Muscle of leg (tissue), 16 donors: ENCODE results near the gene ACMSD. TPM values are rescaled to one million over a fixed set of nuclear protein-coding genes. Genes with fewer than 3 reads are reported as not detected.
"Not testable (repeated sequence)": the region's sequence is repeated elsewhere in the genome, so short reads cannot be mapped to it uniquely, and the experiment has no call there.

Source experiments
- DNase-seq: peaks from one replicate; pipeline ENCODE4 v3.0.0; 2013
- H3K27ac ChIP-seq: one replicate; pipeline ENCODE4 v1.5.1; 2013; ENCODE audit warnings: mild to moderate bottlenecking, low read length, control low read depth
- H3K27me3 ChIP-seq: one replicate; pipeline ENCODE4 v1.6.1; 2013; ENCODE audit warnings: low read length; ENCODE audit not compliant: control insufficient read depth, insufficient read depth
- H3K36me3 ChIP-seq: one replicate; pipeline ENCODE4 v1.6.1; 2013; ENCODE audit warnings: low read length; ENCODE audit not compliant: control insufficient read depth, insufficient read depth
- H3K4me1 ChIP-seq: one replicate; pipeline ENCODE4 v1.6.1; 2013; ENCODE audit warnings: low read length; ENCODE audit not compliant: control insufficient read depth, insufficient read depth
- H3K4me3 ChIP-seq: one replicate; pipeline ENCODE4 v1.5.1; 2013; ENCODE audit warnings: low read length, control low read depth
- H3K9me3 ChIP-seq: replicated peaks from 2 replicates; pipeline ENCODE4 v1.6.1; 2013; ENCODE audit warnings: low read depth, low read length; ENCODE audit not compliant: control insufficient read depth
- WGBS: methylation state at CpG from one replicate; pipeline ENCODE4 v1.1.5; 2013; ENCODE audit warnings: missing lambda C conversion rate; ENCODE audit not compliant: insufficient coverage; 5-methylcytosine and 5-hydroxymethylcytosine counted together
- long read RNA-seq, 11 donors: transcript quantifications; one replicate each; lab custom pipeline, GENCODE V29; 2026
- polyA plus RNA-seq, 8 donors: library from polyadenylated mRNA; unstranded; fragments of 120-200 nt; gene quantifications; one replicate each; pipeline versions ENCODE4 v1.2.1 to v1.2.3, GENCODE V29; 2013; ENCODE audit warnings: inconsistent platforms in 1 of 8, low replicate concordance in 1 of 8; ENCODE audit not compliant: insufficient read length in 8 of 8, insufficient read depth in 1 of 8
- total RNA-seq: library from RNA; stranded (reverse); fragments of 120-200 nt; gene quantifications from one replicate; pipeline ENCODE4 v1.2.4, GENCODE V29; 2013

The ACMSD gene
- total RNA-seq (not detected), polyA plus RNA-seq (1 to 10 TPM in 1 of 8 donors, under 1 TPM in 7; 0.28 to 1.6 (median 0.39) TPM)
- long read RNA-seq, donor 1, result 0 reads
- long read RNA-seq, donor 2, result 0 reads
- long read RNA-seq, donor 3, result 0 reads
- long read RNA-seq, donor 4, result 0 reads
- long read RNA-seq, donor 5, result 0 reads
- long read RNA-seq, donor 6, result 0 reads
- long read RNA-seq, donor 7, result 0 reads
- long read RNA-seq, donor 8, result 0 reads
- long read RNA-seq, donor 9, result 0 reads
- long read RNA-seq, donor 10, result 0 reads
- long read RNA-seq, donor 11, result 0 reads

- H3K9me3 ChIP-seq, result peaks cover 6% of the 10 kb centered on the region
- H3K4me3 ChIP-seq, result no peak within 1 kb of the TSS
- no peak within 1 kb of the TSS for H3K27ac ChIP-seq
- DNase-seq, result no peak
- H3K4me1 ChIP-seq, result no peaks in the 10 kb centered on the region
- H3K36me3 ChIP-seq, result no peaks in the 10 kb centered on the region
- H3K27me3 ChIP-seq, result no peaks in the 10 kb centered on the region
Observed at GRCh38 chr2:134838143-134838620, at the start of gene ACMSD. Gene ACMSD (plus strand): TSS chr2:134838616. CDS start chr2:134838683, 67 bp downstream.

- H3K27ac ChIP-seq, result no peak overlapping the region
- H3K4me1 ChIP-seq, result no peaks in the 10 kb centered on the region
- no peaks in the 10 kb centered on the region for H3K36me3 ChIP-seq
- DNase-seq, result no peak
- WGBS, result no CpG with 5 or more reads among the region's 3 CpGs
- no peak overlapping the region for H3K4me3 ChIP-seq
- H3K9me3 ChIP-seq, result no peaks in the 10 kb centered on the region
- H3K27me3 ChIP-seq, result no peaks in the 10 kb centered on the region
Observed at GRCh38 chr2:134790487-134790886, 47.9 kb upstream of the ACMSD start.

GRCh38 chr2:134791616-134792015 is 46.8 kb upstream of the ACMSD start:
- H3K4me3 ChIP-seq, result no peak overlapping the region
- no peak overlapping the region for H3K27ac ChIP-seq
- H3K36me3 ChIP-seq, result no peaks in the 10 kb centered on the region
- DNase-seq, result no peak
- H3K4me1 ChIP-seq, result no peaks in the 10 kb centered on the region
- no peaks in the 10 kb centered on the region for H3K27me3 ChIP-seq
- no peaks in the 10 kb centered on the region for H3K9me3 ChIP-seq
- 94% methylated on average over 2 of the region's 3 CpGs for WGBS

GRCh38 chr2:134792186-134792585 is 46.2 kb upstream of the ACMSD start:
- no peak overlapping the region for H3K27ac ChIP-seq
- no peaks in the 10 kb centered on the region for H3K4me1 ChIP-seq
- no peak for DNase-seq
- no peaks in the 10 kb centered on the region for H3K27me3 ChIP-seq
- WGBS, result 86% methylated on average over 3 of the region's 4 CpGs
- H3K4me3 ChIP-seq, result no peak overlapping the region
- no peaks in the 10 kb centered on the region for H3K9me3 ChIP-seq
- H3K36me3 ChIP-seq, result no peaks in the 10 kb centered on the region

- WGBS, result 100% methylated on average over 1 of the region's 4 CpGs
- no peaks in the 10 kb centered on the region for H3K4me1 ChIP-seq
Observed at GRCh38 chr2:134795765-134796164, 42.7 kb upstream of the ACMSD start.

GRCh38 chr2:134796373-134796772 is 42.0 kb upstream of the ACMSD start:
- no peaks in the 10 kb centered on the region for H3K4me1 ChIP-seq
- H3K27ac ChIP-seq, result no peak overlapping the region
- H3K36me3 ChIP-seq, result no peaks in the 10 kb centered on the region
- no peaks in the 10 kb centered on the region for H3K27me3 ChIP-seq
- H3K4me3 ChIP-seq, result no peak overlapping the region
- no CpG with 5 or more reads among the region's 2 CpGs for whole genome bisulfite sequencing
- H3K9me3 ChIP-seq, result no peaks in the 10 kb centered on the region
- no peak for DNase-seq

More at GRCh38 chr2:134795765-134796164, 42.7 kb upstream of the ACMSD start:
- no peaks in the 10 kb centered on the region for H3K36me3 ChIP-seq
- H3K4me3 ChIP-seq, result no peak overlapping the region
- no peaks in the 10 kb centered on the region for H3K9me3 ChIP-seq
- H3K27ac ChIP-seq, result no peak overlapping the region
- no peaks in the 10 kb centered on the region for H3K27me3 ChIP-seq
- no peak for DNase-seq

GRCh38 chr2:134799936-134800335 is 38.5 kb upstream of the ACMSD start:
- Histone ChIP-seq H3K9me3 (peaks cover 6% of the 10 kb centered on the region), H3K27ac (no peak overlapping the region), H3K4me1 (no peaks in the 10 kb centered on the region), H3K36me3 (no peaks in the 10 kb centered on the region), H3K4me3 (no peak overlapping the region), H3K27me3 (no peaks in the 10 kb centered on the region)
- 90% methylated on average over 2 of the region's 3 CpGs for WGBS
- no peak for DNase-seq

- no peaks in the 10 kb centered on the region for H3K27me3 ChIP-seq
- H3K36me3 ChIP-seq, result no peaks in the 10 kb centered on the region
- H3K9me3 ChIP-seq, result peaks cover 6% of the 10 kb centered on the region
- no peak overlapping the region for H3K4me3 ChIP-seq
- no peaks in the 10 kb centered on the region for H3K4me1 ChIP-seq
- DNase-seq, result no peak
- no peak overlapping the region for H3K27ac ChIP-seq
- WGBS, result no CpG with 5 or more reads among the region's 2 CpGs
Observed at GRCh38 chr2:134800341-134800740, 38.1 kb upstream of the ACMSD start.

GRCh38 chr2:134803609-134804405 is 34.6 kb upstream of the ACMSD start:
- 53% methylated on average over 10 of the region's 13 CpGs for WGBS
- H3K4me1 ChIP-seq, H3K36me3 ChIP-seq, H3K27ac ChIP-seq, DNase-seq, H3K27me3 ChIP-seq, H3K4me3 ChIP-seq, H3K9me3 ChIP-seq: not testable (repeated sequence)

GRCh38 chr2:134815741-134816140 is 22.7 kb upstream of the ACMSD start:
- 57% methylated on average over 1 of the region's 1 CpG for WGBS
- Histone ChIP-seq H3K4me3 (no peak overlapping the region), H3K27ac (no peak overlapping the region), H3K36me3 (no peaks in the 10 kb centered on the region), H3K9me3 (peaks cover 2% of the 10 kb centered on the region), H3K27me3 (no peaks in the 10 kb centered on the region), H3K4me1 (no peaks in the 10 kb centered on the region)
- no peak for DNase-seq
